Esophagus squamous epithelium (tissue), 4 donors: ENCODE results near the gene INSC.

Source experiments
- POLR2A ChIP-seq, 4 donors: fragments of 450-650 bp; IDR thresholded peaks; one replicate each; pipeline ENCODE4 v1.6.1; 2017; ENCODE audit warnings: antibody characterized with exemption in 4 of 4, mild to moderate bottlenecking in 4 of 4, moderate library complexity in 3 of 4
- TF ChIP-seq, protein P1 (sequence below), 6 experiments: fragments of 450-650 bp in 4 of 6; fragments of 200-600 bp in 2 of 6; sonication (generic) in 2 of 6; IDR thresholded peaks; one replicate each; pipeline ENCODE4 v1.5.1; 2016 to 2019; ENCODE audit warnings: antibody characterized with exemption in 6 of 6, mild to moderate bottlenecking in 4 of 6, moderate library complexity in 4 of 6

DNA sequence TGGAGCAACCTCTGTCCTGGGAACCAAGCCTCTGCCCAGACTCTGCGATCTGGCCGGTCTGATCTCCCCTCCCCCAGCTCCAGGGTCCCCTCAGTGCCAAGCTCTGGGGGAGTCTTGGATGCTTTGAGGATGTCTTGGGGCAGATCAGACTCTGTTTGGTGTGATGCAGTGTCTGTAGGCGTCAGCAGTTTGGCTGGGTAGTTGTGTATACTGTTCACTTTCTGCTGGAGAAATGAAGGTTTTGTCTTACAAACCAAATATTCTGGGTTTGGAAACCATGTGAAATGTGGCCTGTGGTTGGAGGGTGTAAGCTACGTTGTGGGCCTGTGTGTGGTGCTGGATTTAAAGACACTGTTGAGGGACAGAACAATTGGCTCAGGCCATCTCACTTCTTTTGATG, 4.6 kb downstream of the INSC start:
- TF ChIP-seq, protein P1, sequence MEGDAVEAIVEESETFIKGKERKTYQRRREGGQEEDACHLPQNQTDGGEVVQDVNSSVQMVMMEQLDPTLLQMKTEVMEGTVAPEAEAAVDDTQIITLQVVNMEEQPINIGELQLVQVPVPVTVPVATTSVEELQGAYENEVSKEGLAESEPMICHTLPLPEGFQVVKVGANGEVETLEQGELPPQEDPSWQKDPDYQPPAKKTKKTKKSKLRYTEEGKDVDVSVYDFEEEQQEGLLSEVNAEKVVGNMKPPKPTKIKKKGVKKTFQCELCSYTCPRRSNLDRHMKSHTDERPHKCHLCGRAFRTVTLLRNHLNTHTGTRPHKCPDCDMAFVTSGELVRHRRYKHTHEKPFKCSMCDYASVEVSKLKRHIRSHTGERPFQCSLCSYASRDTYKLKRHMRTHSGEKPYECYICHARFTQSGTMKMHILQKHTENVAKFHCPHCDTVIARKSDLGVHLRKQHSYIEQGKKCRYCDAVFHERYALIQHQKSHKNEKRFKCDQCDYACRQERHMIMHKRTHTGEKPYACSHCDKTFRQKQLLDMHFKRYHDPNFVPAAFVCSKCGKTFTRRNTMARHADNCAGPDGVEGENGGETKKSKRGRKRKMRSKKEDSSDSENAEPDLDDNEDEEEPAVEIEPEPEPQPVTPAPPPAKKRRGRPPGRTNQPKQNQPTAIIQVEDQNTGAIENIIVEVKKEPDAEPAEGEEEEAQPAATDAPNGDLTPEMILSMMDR (IDR thresholded peaks at IDR 0.05), result no peak
- no peak for TF ChIP-seq POLR2A (IDR thresholded peaks at IDR 0.05)
